ENCODE results near the gene ZC2HC1C. TPM values are rescaled to one million over a fixed set of nuclear protein-coding genes. Genes with fewer than 3 reads are reported as not detected.
A peak's percentile ranks its signal among the peaks of the same experiment; 100 is the strongest.

Gene ZC2HC1C
- total RNA-seq, 4 donors from 2014 or later: 0.26 to 4.7 (median 2.4) TPM; not detected in 1

GRCh38 chr14:75127903-75128595, 58.6 kb downstream of the ZC2HC1C start:
- no peak for DNase-seq
- H3K27ac ChIP-seq: peak overlapping the region in 1 of 2 donors; percentile 94
- peaks cover 0 to 4% of the 10 kb centered on the region in 2 donors for H3K4me1 ChIP-seq
- no peaks in the 10 kb centered on the region for H3K36me3 ChIP-seq
- intact Hi-C loops (cut with DNase I; ENCODE audit: low total_unique reads): no loop called here
- TF ChIP-seq, protein P1, sequence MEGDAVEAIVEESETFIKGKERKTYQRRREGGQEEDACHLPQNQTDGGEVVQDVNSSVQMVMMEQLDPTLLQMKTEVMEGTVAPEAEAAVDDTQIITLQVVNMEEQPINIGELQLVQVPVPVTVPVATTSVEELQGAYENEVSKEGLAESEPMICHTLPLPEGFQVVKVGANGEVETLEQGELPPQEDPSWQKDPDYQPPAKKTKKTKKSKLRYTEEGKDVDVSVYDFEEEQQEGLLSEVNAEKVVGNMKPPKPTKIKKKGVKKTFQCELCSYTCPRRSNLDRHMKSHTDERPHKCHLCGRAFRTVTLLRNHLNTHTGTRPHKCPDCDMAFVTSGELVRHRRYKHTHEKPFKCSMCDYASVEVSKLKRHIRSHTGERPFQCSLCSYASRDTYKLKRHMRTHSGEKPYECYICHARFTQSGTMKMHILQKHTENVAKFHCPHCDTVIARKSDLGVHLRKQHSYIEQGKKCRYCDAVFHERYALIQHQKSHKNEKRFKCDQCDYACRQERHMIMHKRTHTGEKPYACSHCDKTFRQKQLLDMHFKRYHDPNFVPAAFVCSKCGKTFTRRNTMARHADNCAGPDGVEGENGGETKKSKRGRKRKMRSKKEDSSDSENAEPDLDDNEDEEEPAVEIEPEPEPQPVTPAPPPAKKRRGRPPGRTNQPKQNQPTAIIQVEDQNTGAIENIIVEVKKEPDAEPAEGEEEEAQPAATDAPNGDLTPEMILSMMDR (IDR thresholded peaks at IDR 0.05): no peak
- no peak for TF ChIP-seq POLR2A (IDR thresholded peaks at IDR 0.05)
- no peaks in the 10 kb centered on the region for H3K27me3 ChIP-seq
- no peaks in the 10 kb centered on the region for H3K9me3 ChIP-seq
- peak overlapping the region; percentile 74 to 85 for H3K4me3 ChIP-seq

- Histone ChIP-seq H3K27ac (no peak overlapping the region), H3K27me3 (no peaks in the 10 kb centered on the region), H3K4me1 (peaks cover 0 to 4% of the 10 kb centered on the region in 2 donors), H3K36me3 (no peaks in the 10 kb centered on the region), H3K4me3 (no peak overlapping the region), H3K9me3 (no peaks in the 10 kb centered on the region)
- TF ChIP-seq, protein P1 (IDR thresholded peaks at IDR 0.05): no peak
- TF ChIP-seq POLR2A (IDR thresholded peaks at IDR 0.05): no peak
- DNase-seq: no peak
- intact Hi-C loops (cut with DNase I; ENCODE audit: low total_unique reads): no loop called here
These were observed 59.2 kb downstream of the ZC2HC1C start for GRCh38 chr14:75128596-75128990.

Small RNAs within 50 kb of the gene (small RNA-seq; reads per million reads assigned to genes)
- gene HIF1AP1 (not detected), gene RNU6-689P (not detected)

Other genes with a start within 250 kb of the ZC2HC1C start
- gene PROX2, start 193.5 kb upstream of the ZC2HC1C start, total RNA-seq: not detected
- gene DLST, start 187.7 kb upstream of the ZC2HC1C start, total RNA-seq: 10 to 100 TPM; 31.8 to 77.2 (median 62.7) TPM
- 10 to 100 TPM in 1 of 4 donors, 1 to 10 TPM in 1, under 1 TPM in 1, not detected in 1; 0.26 to 11.1 (median 3.0) TPM for gene RPS6KL1, start 146.4 kb upstream of the ZC2HC1C start, total RNA-seq
- 10 to 100 TPM in 2 of 4 donors, 1 to 10 TPM in 2; 2.7 to 32.4 (median 15.4) TPM for gene PGF, start 114.0 kb upstream of the ZC2HC1C start, total RNA-seq
- gene EIF2B2, start 66.7 kb upstream of the ZC2HC1C start, total RNA-seq: 10 to 100 TPM; 27.3 to 41.9 (median 35.5) TPM
- 10 to 100 TPM; 16.4 to 83.4 (median 50.1) TPM for gene MLH3, start 18.2 kb upstream of the ZC2HC1C start, total RNA-seq
- gene ACYP1, start 5.6 kb upstream of the ZC2HC1C start, total RNA-seq: 10 to 100 TPM; 11.8 to 30.6 (median 21.4) TPM
- 100 to 1,000 TPM in 1 of 4 donors, 10 to 100 TPM in 3; 51.2 to 115 (median 71.4) TPM for gene NEK9, start 57.4 kb downstream of the ZC2HC1C start, total RNA-seq
- gene TMED10, start 107.0 kb downstream of the ZC2HC1C start, total RNA-seq: 100 to 1,000 TPM; 206 to 389 (median 287) TPM
- 1,000 to 10,000 TPM in 1 of 4 donors, 100 to 1,000 TPM in 2, 10 to 100 TPM in 1; 29.2 to 1,111 (median 137) TPM for gene FOS, start 209.2 kb downstream of the ZC2HC1C start, total RNA-seq

All from uterus (tissue), 4 donors.